Measurements from ENCODE around the gene TMEM255A.

DNA sequence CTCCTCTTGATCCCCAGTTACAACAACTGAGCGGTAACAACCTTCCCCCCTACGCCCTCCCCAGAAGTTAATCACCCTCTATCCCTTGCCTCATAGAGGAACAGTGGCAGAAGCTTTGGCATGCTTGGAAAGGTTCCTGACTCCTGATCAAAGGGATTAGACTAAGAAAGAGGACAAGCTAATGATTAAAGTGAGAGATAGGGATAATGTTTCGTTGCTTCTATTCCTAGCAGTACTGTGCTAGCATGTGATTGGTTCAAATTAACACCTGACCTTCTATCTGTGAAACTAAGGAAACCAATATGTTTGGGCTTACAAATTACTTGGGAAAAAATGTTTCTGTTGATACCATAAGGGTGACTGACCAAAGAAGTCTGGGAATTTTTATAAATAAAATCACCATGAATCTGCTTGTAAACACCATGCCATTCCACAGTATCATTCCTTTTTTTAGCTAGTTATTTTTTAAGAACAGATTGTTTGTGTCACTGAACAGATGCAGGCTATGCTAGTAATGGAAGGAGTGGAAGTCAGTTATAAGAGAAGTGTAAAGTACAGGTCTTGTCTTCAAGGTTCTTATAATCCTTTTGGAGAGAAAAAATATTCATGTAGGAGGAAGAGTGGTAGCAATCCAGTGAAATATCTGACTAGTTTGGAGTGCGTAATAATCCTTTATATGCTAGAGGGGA, 39.3 kb upstream of the TMEM255A start:
- TF ChIP-seq, protein P1, sequence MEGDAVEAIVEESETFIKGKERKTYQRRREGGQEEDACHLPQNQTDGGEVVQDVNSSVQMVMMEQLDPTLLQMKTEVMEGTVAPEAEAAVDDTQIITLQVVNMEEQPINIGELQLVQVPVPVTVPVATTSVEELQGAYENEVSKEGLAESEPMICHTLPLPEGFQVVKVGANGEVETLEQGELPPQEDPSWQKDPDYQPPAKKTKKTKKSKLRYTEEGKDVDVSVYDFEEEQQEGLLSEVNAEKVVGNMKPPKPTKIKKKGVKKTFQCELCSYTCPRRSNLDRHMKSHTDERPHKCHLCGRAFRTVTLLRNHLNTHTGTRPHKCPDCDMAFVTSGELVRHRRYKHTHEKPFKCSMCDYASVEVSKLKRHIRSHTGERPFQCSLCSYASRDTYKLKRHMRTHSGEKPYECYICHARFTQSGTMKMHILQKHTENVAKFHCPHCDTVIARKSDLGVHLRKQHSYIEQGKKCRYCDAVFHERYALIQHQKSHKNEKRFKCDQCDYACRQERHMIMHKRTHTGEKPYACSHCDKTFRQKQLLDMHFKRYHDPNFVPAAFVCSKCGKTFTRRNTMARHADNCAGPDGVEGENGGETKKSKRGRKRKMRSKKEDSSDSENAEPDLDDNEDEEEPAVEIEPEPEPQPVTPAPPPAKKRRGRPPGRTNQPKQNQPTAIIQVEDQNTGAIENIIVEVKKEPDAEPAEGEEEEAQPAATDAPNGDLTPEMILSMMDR (IDR thresholded peaks at IDR 0.05): no peak
- TF ChIP-seq POLR2A (IDR thresholded peaks at IDR 0.05): no peak
